ENCODE results near the gene TRPM6.

- no peak for TF ChIP-seq CTCF (IDR thresholded peaks at IDR 0.05 in 8 of 11, conservative IDR thresholded peaks at IDR 0.05 in 3 of 11)
- no peak for TF ChIP-seq POLR2A (IDR thresholded peaks at IDR 0.05)
- TF ChIP-seq POLR2AphosphoS5 (IDR thresholded peaks at IDR 0.05), result no peak
Observed at GRCh38 chr9:74775396-74775795, 112.3 kb downstream of the TRPM6 start.

Data from spleen (tissue), 7 donors.